Thymus (tissue), 11 donors: ENCODE data around the gene UBXN6. TPM values are rescaled to one million over a fixed set of nuclear protein-coding genes. Genes with fewer than 3 reads are reported as not detected.
A peak's percentile ranks its signal among the peaks of the same experiment; 100 is the strongest.

Experiments used
- DNase-seq, 9 donors: peaks; one replicate each; pipeline ENCODE4 v3.0.0-alpha.2; 2013; ENCODE audit warnings: low spot score in 9 of 9, low read depth in 6 of 9, missing footprints in 1 of 9
- H3K27ac ChIP-seq, 2 donors: one replicate each; pipeline ENCODE4 v1.5.1; 2013; ENCODE audit warnings: control low read depth in 1 of 2, low read depth in 1 of 2, low read length in 1 of 2, mild to moderate bottlenecking in 1 of 2, moderate library complexity in 1 of 2
- H3K27me3 ChIP-seq, 2 donors: one replicate each; pipeline ENCODE4 v1.5.1; 2013; ENCODE audit warnings: low read length in 1 of 2; ENCODE audit not compliant: control insufficient read depth in 2 of 2, insufficient read depth in 1 of 2
- H3K36me3 ChIP-seq, 2 donors: one replicate each; pipeline ENCODE4 v1.5.1; 2013; ENCODE audit warnings: low read length in 1 of 2, mild to moderate bottlenecking in 1 of 2, moderate library complexity in 1 of 2; ENCODE audit not compliant: control insufficient read depth in 2 of 2, insufficient read depth in 2 of 2
- H3K4me1 ChIP-seq, 2 donors: one replicate each; pipeline ENCODE4 v1.5.1; 2013; ENCODE audit warnings: low read length in 2 of 2; ENCODE audit not compliant: control insufficient read depth in 2 of 2, insufficient read depth in 2 of 2
- H3K4me3 ChIP-seq, 2 donors: one replicate each; pipeline ENCODE4 v1.5.1; 2013; ENCODE audit warnings: low read length in 2 of 2, control low read depth in 1 of 2, mild to moderate bottlenecking in 1 of 2
- H3K9me3 ChIP-seq, 2 donors: one replicate each; pipeline ENCODE4 v1.5.1; 2013; ENCODE audit warnings: low read length in 1 of 2, mild to moderate bottlenecking in 1 of 2; ENCODE audit not compliant: control insufficient read depth in 2 of 2, insufficient read depth in 1 of 2
- WGBS: extraction: QIAGEN DNeasy Blood & Tissue Kit; methylation state at CpG from one replicate; pipeline ENCODE4 v1.1.7; 2013; 5-methylcytosine and 5-hydroxymethylcytosine counted together
- polyA plus RNA-seq: library from polyadenylated mRNA; stranded (reverse); fragments of 200-250 nt; gene quantifications from one replicate; pipeline ENCODE4 v1.2.3, GENCODE V29; 2013
- total RNA-seq: library from RNA; stranded (reverse); fragments of 120-200 nt; gene quantifications from one replicate; pipeline ENCODE4 v1.2.4, GENCODE V29; 2013
- donor health status: healthy.

UBXN6 gene
- total and polyA plus RNA-seq, 2 donors, result 45.1 to 126 TPM

DNA sequence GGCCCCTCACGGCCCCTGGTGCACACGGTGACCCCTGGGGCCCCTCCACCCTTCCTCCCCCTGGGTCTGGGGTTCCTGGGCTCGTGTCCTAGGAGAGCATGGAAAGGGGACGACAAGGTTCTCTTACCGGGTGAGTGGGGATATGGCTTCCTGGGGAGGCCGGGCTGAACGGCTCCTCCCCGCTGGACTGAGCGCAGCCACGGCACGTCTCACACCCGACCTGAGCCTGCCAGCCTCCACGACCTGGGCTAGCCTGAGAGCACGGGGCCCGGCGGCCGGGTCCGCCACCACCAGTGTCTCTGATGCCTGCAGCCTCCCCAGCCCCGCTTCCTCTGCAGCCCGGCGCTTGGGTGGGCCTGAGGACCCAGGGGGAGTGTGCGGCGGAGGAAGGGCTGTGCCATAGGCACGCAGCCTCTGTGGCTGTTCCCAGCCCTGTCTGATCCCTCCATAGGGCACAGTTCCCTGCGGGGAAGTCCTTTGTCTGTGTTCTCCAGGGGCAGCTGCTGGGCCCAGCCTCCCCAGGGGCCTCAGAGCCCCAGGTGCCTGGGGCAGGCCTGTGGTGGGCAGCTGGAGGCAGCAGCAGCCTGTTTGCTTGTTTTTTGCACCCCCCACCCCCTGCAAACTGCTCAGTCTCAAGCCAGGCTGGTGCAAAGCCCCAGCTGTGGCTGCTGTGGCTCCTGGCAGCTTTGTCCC is 45.7 kb upstream of the UBXN6 start:
- WGBS, result 98% methylated on average over 25 of the region's 25 CpGs
- peaks cover 36 to 61% of the 10 kb centered on the region in 2 donors for H3K36me3 ChIP-seq

DNA sequence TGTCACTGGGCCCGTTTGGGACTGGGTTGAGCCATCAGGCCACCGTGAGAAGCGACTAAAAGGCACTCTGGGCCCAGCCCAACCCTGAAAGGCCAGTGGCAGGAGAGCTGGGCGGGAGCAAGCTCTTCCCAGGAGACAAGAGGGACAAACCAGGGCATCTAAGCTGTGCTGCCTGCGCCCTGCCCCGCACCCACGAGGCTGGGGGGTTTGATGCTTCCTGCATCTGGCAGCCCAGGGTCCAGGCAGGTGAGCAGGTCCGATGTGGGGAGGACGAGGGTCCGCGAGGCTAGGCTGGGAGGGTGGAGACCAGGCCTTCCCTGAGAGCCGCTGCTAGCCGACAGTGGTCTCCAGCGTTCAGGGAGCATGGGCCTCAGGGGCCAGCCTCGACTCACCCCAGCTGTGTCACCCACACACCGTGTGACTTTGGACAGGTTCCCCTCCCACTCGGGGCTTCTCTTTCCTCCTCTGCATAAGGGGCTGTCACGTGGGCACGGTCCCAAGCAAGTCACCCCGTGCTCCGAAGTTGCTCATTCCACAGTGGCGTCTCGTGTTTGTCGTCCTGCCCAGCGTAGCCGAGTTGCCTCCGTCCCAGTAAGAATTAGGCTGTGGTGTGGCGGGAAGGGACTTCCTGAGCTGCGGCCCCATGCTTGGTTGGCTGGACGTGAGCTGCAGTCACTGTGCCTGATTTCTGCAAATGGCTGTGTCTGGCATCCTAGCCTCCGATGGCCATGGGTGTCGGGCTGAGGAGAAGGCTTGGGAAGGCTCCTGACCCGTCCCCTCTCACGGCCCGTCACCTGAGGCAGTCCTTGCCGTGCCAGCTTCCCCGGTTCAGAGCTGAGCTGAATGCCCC is 44.9 kb upstream of the UBXN6 start:
- Histone ChIP-seq H3K4me3 (no peak overlapping the region), H3K27ac (no peak overlapping the region), H3K9me3 (no peaks in the 10 kb centered on the region), H3K27me3 (no peaks in the 10 kb centered on the region), H3K4me1 (no peaks in the 10 kb centered on the region), H3K36me3 (peaks cover 44 to 68% of the 10 kb centered on the region in 2 donors)
- DNase-seq, result no peak
- WGBS, result 97% methylated on average over 37 of the region's 37 CpGs

More for the DNA sequence above, 45.7 kb upstream of the UBXN6 start:
- Histone ChIP-seq H3K4me3 (no peak overlapping the region), H3K4me1 (no peaks in the 10 kb centered on the region), H3K27ac (peak overlapping the region in 1 of 2 donors; percentile 8), H3K27me3 (no peaks in the 10 kb centered on the region), H3K9me3 (no peaks in the 10 kb centered on the region)
- DNase-seq, result no peak

GRCh38 chr19:4501691-4502090 is 44.1 kb upstream of the UBXN6 start:
- peaks cover 46 to 77% of the 10 kb centered on the region in 2 donors for H3K36me3 ChIP-seq
- H3K9me3 ChIP-seq, result no peaks in the 10 kb centered on the region
- H3K4me1 ChIP-seq, result no peaks in the 10 kb centered on the region
- H3K27ac ChIP-seq, result no peak overlapping the region
- DNase-seq, result no peak
- no peaks in the 10 kb centered on the region for H3K27me3 ChIP-seq
- whole genome bisulfite sequencing, result 97% methylated on average over 25 of the region's 25 CpGs
- no peak overlapping the region for H3K4me3 ChIP-seq

DNA sequence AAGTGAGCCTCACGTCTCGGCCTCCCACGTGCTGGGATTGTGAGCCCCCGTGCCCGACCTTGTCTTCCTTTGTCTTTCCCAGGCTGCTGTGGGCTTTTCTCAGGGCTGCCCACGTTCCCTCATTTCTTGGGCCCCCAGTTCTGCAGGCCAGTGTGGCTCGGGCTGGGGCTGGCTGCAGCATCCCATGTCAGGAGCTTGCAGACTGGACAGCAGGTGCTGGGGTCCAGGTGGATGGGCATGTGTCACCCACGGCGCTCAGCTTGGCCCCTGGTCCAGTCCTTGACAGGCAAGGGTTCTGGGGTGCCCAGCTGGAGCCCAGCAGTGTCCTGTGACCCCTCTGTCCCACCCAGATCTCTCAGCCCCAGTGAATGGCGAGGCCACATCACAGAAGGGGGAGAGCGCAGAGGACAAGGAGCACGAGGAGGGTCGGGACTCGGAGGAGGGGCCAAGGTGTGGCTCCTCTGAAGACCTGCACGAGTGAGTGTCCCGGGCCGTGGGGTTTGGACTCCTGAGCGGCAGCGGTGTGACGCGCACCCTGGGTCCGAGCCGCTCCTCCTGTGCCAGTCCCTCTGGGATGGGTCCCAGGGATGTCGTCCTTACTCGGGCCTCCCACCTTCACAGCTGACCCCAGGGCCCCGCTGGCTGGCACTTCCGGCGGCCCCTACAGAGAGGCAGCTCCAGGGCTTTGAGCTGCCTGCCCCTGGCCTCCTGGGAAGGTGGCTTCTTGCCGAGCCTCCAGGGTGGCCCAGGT is 43.4 kb upstream of the UBXN6 start:
- DNase-seq, result no peak
- 98% methylated on average over 29 of the region's 29 CpGs for WGBS

GRCh38 chr19:4499855-4500254 is 42.3 kb upstream of the UBXN6 start:
- WGBS, result over 99% methylated on average over 15 of the region's 15 CpGs
- no peaks in the 10 kb centered on the region for H3K27me3 ChIP-seq
- H3K4me3 ChIP-seq, result no peak overlapping the region
- H3K9me3 ChIP-seq, result no peaks in the 10 kb centered on the region
- DNase-seq, result no peak
- no peak overlapping the region for H3K27ac ChIP-seq
- peaks cover 56 to 84% of the 10 kb centered on the region in 2 donors for H3K36me3 ChIP-seq
- no peaks in the 10 kb centered on the region for H3K4me1 ChIP-seq

More for the DNA sequence above, 43.4 kb upstream of the UBXN6 start:
- Histone ChIP-seq H3K4me3 (no peak overlapping the region), H3K4me1 (no peaks in the 10 kb centered on the region), H3K9me3 (no peaks in the 10 kb centered on the region), H3K27me3 (no peaks in the 10 kb centered on the region), H3K36me3 (peaks cover 52 to 83% of the 10 kb centered on the region in 2 donors), H3K27ac (no peak overlapping the region)

DNA sequence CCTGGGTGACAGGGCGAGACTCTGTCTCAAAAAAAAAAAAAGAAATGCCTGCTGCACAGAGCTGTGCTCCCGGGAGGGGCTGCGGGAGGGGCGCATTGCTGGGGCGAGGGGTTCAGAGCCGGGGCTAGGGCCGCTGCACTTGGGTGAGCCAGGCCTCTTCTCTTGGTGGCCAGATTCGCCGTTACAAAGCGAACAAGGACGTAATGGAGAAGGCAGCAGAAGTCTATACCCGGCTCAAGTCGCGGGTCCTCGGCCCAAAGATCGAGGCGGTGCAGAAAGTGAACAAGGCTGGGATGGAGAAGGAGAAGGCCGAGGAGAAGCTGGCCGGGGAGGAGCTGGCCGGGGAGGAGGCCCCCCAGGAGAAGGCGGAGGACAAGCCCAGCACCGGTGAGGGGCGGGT is 41.7 kb upstream of the UBXN6 start:
- 96% methylated on average over 23 of the region's 23 CpGs for WGBS
- no peak for DNase-seq
- H3K4me3 ChIP-seq, result no peak overlapping the region
- H3K27me3 ChIP-seq, result no peaks in the 10 kb centered on the region
- H3K27ac ChIP-seq, result no peak overlapping the region
- H3K9me3 ChIP-seq, result no peaks in the 10 kb centered on the region
- no peaks in the 10 kb centered on the region for H3K4me1 ChIP-seq
- peaks cover 58 to 83% of the 10 kb centered on the region in 2 donors for H3K36me3 ChIP-seq

DNA sequence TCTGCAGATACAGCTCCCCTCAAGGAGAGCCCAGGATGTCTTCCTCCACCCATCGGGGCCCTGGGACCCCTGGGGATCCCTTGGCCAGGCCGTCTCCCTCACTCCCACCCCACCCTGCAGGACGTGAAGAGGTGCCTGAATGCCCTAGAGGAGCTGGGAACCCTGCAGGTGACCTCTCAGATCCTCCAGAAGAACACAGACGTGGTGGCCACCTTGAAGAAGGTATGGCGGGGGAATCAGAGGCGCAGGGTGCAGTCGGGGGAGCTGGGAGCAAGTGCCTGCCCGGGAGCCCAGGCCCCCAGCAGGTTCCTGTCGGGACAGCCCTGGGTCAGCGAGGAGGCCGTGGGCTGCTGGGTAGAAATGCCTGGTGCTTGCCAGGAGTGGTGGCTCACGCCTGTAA is 41.1 kb upstream of the UBXN6 start:
- Histone ChIP-seq H3K9me3 (no peaks in the 10 kb centered on the region), H3K4me3 (no peak overlapping the region), H3K27me3 (no peaks in the 10 kb centered on the region), H3K36me3 (peaks cover 62 to 88% of the 10 kb centered on the region in 2 donors), H3K27ac (no peak overlapping the region), H3K4me1 (no peaks in the 10 kb centered on the region)
- no peak for DNase-seq
- 98% methylated on average over 12 of the region's 12 CpGs for WGBS

DNA sequence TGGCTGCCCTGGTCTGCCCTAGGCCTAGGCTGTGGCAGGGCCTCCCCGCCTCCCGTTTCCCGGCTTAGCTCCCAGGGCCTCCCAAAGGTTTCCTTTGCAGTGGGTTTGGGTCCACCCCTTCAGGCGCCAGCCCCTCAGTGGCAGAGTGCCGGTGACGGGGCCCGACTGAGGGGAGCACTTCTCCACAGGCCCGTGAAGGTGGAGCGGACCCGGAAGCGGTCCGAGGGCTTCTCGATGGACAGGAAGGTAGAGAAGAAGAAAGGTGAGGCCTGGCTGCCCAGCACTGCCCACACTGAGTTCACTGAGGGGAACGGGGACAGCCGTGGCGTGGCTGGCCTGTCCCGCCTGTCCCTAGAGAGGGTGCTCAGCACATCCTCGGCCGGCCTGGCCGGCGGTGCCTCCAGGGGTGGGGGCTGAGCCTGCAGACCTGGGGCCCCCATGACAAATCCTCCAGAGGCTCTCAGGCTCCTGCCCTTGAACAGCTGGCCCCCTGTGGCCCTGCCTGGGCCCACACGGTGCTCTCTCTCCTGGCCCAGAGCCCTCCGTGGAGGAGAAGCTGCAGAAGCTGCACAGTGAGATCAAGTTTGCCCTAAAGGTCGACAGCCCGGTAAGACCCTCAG is 40.3 kb upstream of the UBXN6 start:
- no peaks in the 10 kb centered on the region for H3K4me1 ChIP-seq
- H3K9me3 ChIP-seq, result no peaks in the 10 kb centered on the region
- no peak for DNase-seq
- H3K36me3 ChIP-seq, result peaks cover 66 to 88% of the 10 kb centered on the region in 2 donors
- no peaks in the 10 kb centered on the region for H3K27me3 ChIP-seq
- 96% methylated on average over 25 of the region's 25 CpGs for WGBS
- no peak overlapping the region for H3K4me3 ChIP-seq
- no peak overlapping the region for H3K27ac ChIP-seq
